NCI-H1092 treated with DMSO at 0.1 percent for 48 hours (cell line): Measurements from ENCODE around the gene LHX4.
"Not testable (repeated sequence)": the region's sequence is repeated elsewhere in the genome, so short reads cannot be mapped to it uniquely, and the experiment has no call there.

Experiments
- DNase-seq: peaks from one replicate; lab custom pipeline; 2025; lab: John Stamatoyannopoulos, UW

The LHX4 gene

GRCh38 chr1:180197231-180197630, 32.8 kb upstream of the LHX4 start:
- no peak for DNase-seq

DNA sequence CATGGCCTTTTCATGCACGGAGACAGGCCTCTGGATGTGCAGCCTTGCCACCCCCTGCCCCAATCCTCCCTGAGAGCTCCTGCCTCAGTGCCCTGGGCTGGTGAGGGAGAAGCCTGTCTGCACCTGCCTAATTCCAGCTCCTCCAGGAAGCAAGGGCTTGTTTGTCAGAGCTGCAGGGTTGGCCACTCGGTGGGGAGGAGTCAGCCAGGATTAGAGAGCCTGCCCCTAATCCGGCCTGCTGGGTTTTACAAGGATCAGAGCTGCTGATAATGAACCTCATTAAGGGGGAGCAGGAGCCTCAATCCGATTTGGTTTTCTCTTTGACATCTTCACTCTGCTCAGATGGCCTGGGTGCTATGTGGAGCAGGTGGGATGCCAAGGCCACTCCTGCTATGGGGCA, 31.9 kb upstream of the LHX4 start:
- DNase-seq = no peak

DNA sequence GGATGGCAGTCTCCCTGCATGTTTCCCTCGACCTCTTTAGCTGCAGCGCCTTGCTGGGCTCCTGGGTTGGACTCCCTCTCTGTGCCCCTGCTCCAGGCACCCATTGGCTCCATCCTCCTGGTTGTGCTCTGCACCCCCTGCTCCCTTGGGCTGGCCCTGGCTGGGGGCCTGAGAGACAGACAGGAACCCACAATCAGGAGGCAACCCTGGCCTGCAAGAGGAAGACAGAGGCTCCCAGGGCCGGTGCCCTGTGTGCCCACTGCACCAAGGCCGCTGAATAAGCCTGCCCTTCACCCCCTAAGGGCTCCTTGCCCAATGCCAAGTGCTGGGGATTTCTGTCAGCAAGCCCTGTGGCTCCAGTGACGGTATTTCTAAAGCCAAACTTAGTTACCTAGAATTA, 31.5 kb upstream of the LHX4 start:
- no peak for DNase-seq

DNA sequence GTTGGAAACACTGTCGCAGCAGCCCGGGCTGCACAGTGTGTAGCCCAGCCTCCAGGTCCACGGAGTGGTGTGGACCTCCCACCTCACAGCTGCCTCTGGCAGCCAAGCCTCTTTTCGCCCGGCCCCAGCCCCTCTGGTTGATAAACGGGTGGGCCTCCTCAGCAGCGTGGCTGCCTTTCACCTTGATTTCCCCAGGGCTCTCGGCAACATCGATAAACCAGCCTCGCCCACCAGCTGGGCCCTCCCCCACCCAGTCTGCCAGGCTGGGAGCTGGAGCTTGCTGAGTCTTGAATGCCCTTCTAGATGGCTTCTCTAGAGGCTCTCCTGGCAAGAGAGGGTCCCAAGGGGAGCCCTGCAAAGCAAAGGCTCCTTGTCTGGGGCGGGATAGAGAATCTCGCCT, 31.0 kb upstream of the LHX4 start:
- no peak for DNase-seq

GRCh38 chr1:180201451-180202200, 28.4 kb upstream of the LHX4 start:
- DNase-seq = no peak

DNA sequence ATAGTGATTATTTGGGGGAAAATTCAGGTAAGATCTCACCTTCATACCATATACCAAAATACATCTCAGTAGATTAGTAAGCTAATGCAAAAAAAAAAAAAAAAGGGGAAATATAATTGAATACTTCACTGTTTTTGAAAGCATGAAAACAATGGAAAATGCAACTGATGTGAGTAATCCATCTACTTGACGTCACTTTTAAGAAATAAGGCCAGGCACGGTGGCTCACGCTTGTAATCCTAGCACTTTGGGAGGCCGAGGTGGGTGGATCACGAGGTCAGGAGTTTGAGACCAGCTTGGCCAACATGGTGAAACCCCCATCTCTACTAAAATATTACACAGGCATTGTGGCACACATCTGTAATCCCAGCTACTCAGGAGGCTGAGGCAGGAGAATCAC, 27.5 kb upstream of the LHX4 start:
- not testable (repeated sequence) for DNase-seq

DNA sequence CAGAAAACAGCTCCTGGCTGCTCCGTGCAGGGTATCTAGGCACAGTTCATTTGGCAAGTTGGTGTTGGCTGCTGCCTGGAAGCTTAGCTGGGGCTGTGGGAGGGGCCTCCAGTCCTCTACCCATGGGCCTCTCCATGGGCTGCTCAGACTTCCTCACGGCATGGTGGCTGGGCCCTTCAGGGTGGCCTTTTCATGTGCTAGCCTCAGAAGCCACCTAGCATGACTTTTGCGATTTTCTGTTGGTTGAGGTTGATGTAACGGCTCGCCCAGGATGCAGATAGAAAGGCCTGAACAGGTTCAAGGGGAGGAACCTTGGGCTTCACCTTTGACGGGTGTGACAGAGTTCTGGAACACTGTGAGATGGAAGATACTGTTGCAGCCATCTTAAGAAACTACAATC, 25.8 kb upstream of the LHX4 start:
- DNase-seq = no peak

- no peak for DNase-seq
Observed at GRCh38 chr1:180206581-180206980, 23.5 kb upstream of the LHX4 start.

DNA sequence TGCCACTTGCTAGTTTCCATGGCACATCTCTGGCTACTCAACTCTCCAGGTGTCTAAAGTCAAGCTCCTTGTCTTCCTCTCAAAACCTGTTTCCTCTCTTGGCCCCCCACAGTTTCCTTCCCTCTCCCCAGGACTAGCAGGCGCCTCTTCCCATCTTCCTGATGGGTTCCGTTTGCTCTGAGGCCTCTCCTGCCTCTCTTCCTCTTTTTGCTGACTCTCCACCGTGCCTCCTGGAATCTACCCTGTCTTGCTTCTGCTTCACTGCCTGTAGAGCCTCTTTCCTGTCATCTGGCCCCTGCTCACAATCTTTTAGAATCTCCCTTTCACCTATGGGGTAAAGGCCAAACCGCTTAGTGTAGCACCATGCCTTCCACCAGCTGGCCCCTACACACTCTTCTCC, 21.8 kb upstream of the LHX4 start:
- DNase-seq = no peak

DNA sequence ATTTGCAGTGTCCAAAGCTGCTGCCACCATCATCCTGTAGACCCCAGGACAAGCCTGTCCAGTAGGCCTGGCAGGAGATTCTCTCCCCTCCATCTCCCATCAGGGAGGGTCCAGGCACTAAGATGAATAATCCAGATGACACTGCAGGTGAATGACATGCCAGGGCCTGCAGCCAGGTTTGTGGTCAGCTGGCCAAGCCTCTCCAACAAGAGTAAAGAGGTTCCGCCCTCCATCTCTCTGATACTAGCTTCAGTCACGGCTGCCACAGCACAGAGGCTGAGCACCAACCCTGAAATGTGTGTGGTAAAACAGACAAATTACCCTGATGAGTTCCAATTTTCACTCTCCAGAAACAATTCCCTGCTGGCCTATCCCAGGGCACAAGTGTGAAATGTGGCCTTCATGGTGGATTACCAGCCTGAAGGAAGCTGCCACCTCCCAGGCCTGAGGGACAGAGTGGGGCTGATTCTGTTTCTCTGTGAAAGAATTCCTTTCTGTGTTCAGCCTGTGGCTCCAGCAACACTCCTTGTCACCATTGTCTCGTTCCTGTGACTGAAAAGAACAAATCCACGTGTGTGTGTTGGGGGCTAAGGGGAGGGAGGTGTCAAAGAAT, 19.9 kb upstream of the LHX4 start:
- no peak for DNase-seq

GRCh38 chr1:180211156-180211859, 18.8 kb upstream of the LHX4 start:
- no peak for DNase-seq

GRCh38 chr1:180211860-180212229, 18.2 kb upstream of the LHX4 start:
- DNase-seq = no peak

GRCh38 chr1:180213401-180214170, 16.5 kb upstream of the LHX4 start:
- DNase-seq = no peak

DNA sequence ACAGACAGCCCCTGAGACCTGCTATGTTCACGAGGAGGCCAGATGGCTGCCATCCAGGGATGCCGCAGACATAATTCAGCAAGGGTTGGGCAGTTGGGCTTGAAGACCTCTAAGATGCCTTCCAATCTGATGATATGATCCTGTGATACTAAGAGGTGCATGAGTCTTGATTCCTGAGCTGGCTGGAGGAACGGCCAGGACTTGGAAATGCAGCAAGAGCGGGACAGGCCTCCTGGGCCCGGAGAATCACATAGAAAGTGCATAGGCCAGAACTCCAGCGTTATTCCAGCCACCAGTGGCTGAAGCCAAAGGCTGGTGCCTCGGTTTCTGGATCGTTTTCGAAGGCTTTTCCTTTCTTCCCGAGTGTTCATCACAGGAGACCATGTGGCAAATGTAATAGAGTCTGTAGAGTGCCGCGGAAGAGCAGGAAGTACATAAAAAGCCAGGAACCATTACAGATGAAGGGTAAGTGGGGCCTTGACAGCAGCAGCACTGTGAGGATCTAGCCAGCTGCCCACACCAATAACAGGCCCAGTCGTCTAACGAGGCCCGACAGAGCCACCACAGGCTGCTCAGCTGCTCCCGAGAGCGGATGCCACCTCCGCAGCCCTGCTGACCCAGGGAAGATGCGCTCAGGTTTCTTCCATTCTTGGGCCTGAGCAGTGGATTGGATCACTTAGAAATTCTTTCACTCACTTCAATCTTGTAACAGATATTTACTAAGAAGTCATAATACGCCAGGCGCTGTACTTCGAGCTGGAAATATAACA, 14.0 kb upstream of the LHX4 start:
- no peak for DNase-seq

DNA sequence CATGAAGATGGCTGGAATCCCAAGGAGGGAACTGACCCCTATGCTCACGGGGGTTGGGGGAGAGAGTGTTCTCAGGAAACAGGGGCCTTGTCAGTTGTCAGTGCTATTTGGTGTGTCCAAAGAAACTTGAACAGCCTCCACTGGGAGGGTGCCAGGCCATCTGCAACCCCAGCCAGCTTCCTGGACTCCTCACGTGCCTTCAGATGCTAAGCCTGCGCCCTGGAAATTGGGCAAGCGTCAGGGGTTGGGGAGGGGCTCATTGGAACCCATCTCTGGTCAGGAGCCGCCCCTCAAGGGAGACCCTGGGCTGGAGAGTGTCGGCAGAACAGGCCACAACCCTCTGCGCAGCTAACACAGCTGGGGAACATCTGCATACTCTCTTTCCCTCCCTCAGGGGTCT, 13.1 kb upstream of the LHX4 start:
- DNase-seq = no peak

DNA sequence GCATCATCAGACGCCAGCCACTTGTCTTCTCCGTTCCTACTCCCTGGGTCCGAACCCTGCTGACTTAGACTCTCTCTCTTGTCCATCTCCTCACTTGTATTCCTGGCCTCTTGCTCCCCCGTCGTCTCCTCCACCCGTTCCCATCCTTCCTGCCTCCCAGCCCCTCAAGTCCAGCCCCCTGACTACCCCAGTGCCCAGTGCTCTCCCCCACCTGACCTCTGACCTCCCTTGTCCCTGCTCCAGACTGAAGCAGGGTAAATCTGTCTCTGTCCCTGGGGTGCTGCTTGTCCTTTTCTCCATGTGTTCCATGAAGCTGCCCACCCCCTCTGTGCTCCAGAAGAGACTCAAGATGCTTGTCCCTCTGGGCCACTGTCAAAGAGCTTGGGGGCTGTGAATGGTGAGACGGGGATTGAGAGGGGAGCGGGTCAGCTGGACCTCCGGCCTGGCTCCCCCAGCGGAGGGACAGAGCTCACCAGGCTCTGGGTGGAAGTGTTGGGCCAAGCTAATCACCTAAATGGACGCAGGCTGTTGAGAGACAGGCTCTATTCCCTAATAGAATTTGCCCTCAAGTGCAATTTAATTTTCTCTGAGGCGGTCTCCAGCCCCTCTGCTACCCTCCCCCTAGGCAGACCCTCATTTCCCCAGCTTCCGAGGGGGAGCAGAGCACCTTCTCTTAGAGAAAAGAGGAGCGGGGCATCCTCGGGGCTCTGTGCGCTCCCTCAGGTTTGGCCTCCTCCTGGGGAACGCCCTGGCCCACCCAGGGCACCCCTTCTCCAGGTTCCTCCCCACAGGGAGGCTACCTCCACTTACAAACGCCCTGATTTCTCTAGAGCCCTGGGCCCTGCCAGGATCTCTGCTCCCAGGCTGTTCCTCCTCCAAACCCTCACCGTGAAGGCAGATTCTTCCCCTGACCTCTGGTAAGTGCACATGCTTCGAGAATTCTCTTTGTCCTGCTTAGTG, 11.0 kb upstream of the LHX4 start:
- no peak for DNase-seq

GRCh38 chr1:180219776-180220175, 10.3 kb upstream of the LHX4 start:
- DNase-seq = no peak

GRCh38 chr1:180221462-180221861, 8.6 kb upstream of the LHX4 start:
- DNase-seq = no peak

- DNase-seq = no peak
Observed at GRCh38 chr1:180224902-180225301, 5.2 kb upstream of the LHX4 start.

- DNase-seq = no peak
Observed at GRCh38 chr1:180225403-180225802, 4.7 kb upstream of the LHX4 start.
